ENCODE results near the gene SPACA4.

The SPACA4 gene

GRCh38 chr19:48624067-48624594, 17.6 kb downstream of the SPACA4 start:
- peaks cover 26% of the 10 kb centered on the region for H3K4me1 ChIP-seq (ENCODE audit: control insufficient read depth, low read length)
- peak overlapping the region; percentile 91 for H3K4me2 ChIP-seq (ENCODE audit: low read length)
- TF ChIP-seq, protein P1, sequence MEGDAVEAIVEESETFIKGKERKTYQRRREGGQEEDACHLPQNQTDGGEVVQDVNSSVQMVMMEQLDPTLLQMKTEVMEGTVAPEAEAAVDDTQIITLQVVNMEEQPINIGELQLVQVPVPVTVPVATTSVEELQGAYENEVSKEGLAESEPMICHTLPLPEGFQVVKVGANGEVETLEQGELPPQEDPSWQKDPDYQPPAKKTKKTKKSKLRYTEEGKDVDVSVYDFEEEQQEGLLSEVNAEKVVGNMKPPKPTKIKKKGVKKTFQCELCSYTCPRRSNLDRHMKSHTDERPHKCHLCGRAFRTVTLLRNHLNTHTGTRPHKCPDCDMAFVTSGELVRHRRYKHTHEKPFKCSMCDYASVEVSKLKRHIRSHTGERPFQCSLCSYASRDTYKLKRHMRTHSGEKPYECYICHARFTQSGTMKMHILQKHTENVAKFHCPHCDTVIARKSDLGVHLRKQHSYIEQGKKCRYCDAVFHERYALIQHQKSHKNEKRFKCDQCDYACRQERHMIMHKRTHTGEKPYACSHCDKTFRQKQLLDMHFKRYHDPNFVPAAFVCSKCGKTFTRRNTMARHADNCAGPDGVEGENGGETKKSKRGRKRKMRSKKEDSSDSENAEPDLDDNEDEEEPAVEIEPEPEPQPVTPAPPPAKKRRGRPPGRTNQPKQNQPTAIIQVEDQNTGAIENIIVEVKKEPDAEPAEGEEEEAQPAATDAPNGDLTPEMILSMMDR (IDR thresholded peaks at IDR 0.05; ENCODE audit: low read depth, low read length, poor library complexity, severe bottlenecking): no peak
- TF ChIP-seq EZH2phosphoT487 (IDR thresholded peaks at IDR 0.05; ENCODE audit: borderline replicate concordance, low read length): no peak
- H3F3A ChIP-seq (ENCODE audit: control insufficient read depth, insufficient read depth): peaks cover 4% of the 10 kb centered on the region
- peaks cover 8% of the 10 kb centered on the region for H3K36me3 ChIP-seq (ENCODE audit: control insufficient read depth, low read length)
- no peaks in the 10 kb centered on the region for H3K9me2 ChIP-seq (replicated peaks; ENCODE audit: control insufficient read depth, low read length)
- peaks cover 33% of the 10 kb centered on the region for H3K79me2 ChIP-seq (ENCODE audit: control insufficient read depth, low read length)
- peak overlapping the region; percentile 32; the same call in 1 of the 2 replicates for H3K27ac ChIP-seq (ENCODE audit: low read depth, low read length)
- peak overlapping the region; percentile 78 for H3K4me3 ChIP-seq (ENCODE audit: low read length)
- no peaks in the 10 kb centered on the region for H3K27me3 ChIP-seq (ENCODE audit: control insufficient read depth, low read length)
- H4K20me1 ChIP-seq (ENCODE audit: control insufficient read depth, insufficient read depth, low read depth, low read length): no peaks in the 10 kb centered on the region
- no peaks in the 10 kb centered on the region for H3K9me3 ChIP-seq (ENCODE audit: control insufficient read depth, insufficient read depth, low read length)

GRCh38 chr19:48624791-48625723, 18.5 kb downstream of the SPACA4 start:
- H4K20me1 ChIP-seq (ENCODE audit: control insufficient read depth, insufficient read depth, low read depth, low read length): no peaks in the 10 kb centered on the region
- no peaks in the 10 kb centered on the region for H3K27me3 ChIP-seq (ENCODE audit: control insufficient read depth, low read length)
- H3K4me1 ChIP-seq (ENCODE audit: control insufficient read depth, low read length): peaks cover 22% of the 10 kb centered on the region
- H3K9me3 ChIP-seq (ENCODE audit: control insufficient read depth, insufficient read depth, low read length): no peaks in the 10 kb centered on the region
- H3K4me3 ChIP-seq (ENCODE audit: low read length): peak overlapping the region; percentile 78
- TF ChIP-seq, protein P1 (IDR thresholded peaks at IDR 0.05; ENCODE audit: low read depth, low read length, poor library complexity, severe bottlenecking): no peak
- H3K4me2 ChIP-seq (ENCODE audit: low read length): peak overlapping the region; percentile 91
- peaks cover 4% of the 10 kb centered on the region for H3F3A ChIP-seq (ENCODE audit: control insufficient read depth, insufficient read depth)
- no peaks in the 10 kb centered on the region for H3K9me2 ChIP-seq (replicated peaks; ENCODE audit: control insufficient read depth, low read length)
- peaks cover 18% of the 10 kb centered on the region for H3K36me3 ChIP-seq (ENCODE audit: control insufficient read depth, low read length)
- peaks cover 26% of the 10 kb centered on the region for H3K79me2 ChIP-seq (ENCODE audit: control insufficient read depth, low read length)
- H3K27ac ChIP-seq (ENCODE audit: low read depth, low read length): no peak overlapping the region

- H3K27ac ChIP-seq (ENCODE audit: low read depth, low read length): no peak overlapping the region
- H3K9me3 ChIP-seq (ENCODE audit: control insufficient read depth, insufficient read depth, low read length): no peaks in the 10 kb centered on the region
- H3K4me1 ChIP-seq (ENCODE audit: control insufficient read depth, low read length): peaks cover 18% of the 10 kb centered on the region
- no peak overlapping the region for H3K4me3 ChIP-seq (ENCODE audit: low read length)
- H4K20me1 ChIP-seq (ENCODE audit: control insufficient read depth, insufficient read depth, low read depth, low read length): no peaks in the 10 kb centered on the region
- no peaks in the 10 kb centered on the region for H3K27me3 ChIP-seq (ENCODE audit: control insufficient read depth, low read length)
- H3K4me2 ChIP-seq (ENCODE audit: low read length): no peak overlapping the region
- no peaks in the 10 kb centered on the region for H3K9me2 ChIP-seq (replicated peaks; ENCODE audit: control insufficient read depth, low read length)
- TF ChIP-seq EZH2phosphoT487 (IDR thresholded peaks at IDR 0.05; ENCODE audit: borderline replicate concordance, low read length): no peak
- TF ChIP-seq, protein P1 (IDR thresholded peaks at IDR 0.05; ENCODE audit: low read depth, low read length, poor library complexity, severe bottlenecking): no peak
- H3K36me3 ChIP-seq (ENCODE audit: control insufficient read depth, low read length): peaks cover 26% of the 10 kb centered on the region
- peaks cover 4% of the 10 kb centered on the region for H3F3A ChIP-seq (ENCODE audit: control insufficient read depth, insufficient read depth)
- H3K79me2 ChIP-seq (ENCODE audit: control insufficient read depth, low read length): peaks cover 22% of the 10 kb centered on the region
Observed at GRCh38 chr19:48625891-48626327, 19.4 kb downstream of the SPACA4 start.
